ENCODE measurements around the gene PNMA6F.
"Not testable (repeated sequence)": the region's sequence is repeated elsewhere in the genome, so short reads cannot be mapped to it uniquely, and the experiment has no call there.

Gene PNMA6F

DNA sequence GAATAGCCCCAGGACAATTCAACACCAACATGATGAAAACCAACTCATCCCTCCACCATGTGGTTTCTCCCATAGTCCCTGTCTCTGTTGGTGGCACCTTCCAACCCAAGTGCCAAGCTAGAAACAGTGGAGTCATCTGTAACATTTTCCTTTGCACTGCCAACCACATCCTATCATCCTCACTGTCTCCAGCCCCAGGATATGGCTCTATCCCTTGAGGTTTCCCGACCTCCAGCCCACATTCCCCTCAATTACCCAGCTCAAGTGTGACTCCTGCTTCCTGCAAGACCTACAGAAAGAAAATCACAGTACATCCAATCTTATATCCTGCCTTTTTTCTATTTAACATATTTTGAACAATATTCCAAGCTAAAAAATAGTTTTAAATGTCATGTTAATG is 24.2 kb downstream of the PNMA6F start:
- H3K79me2 ChIP-seq (ENCODE audit: insufficient read depth, low read length) = no peaks in the 10 kb centered on the region
- H2AFZ ChIP-seq (ENCODE audit: low read length) = no peak overlapping the region
- no peak overlapping the region for H3K9ac ChIP-seq (ENCODE audit: low read length)
- no peak overlapping the region for H3K27ac ChIP-seq (ENCODE audit: low read depth, low read length, poor library complexity, severe bottlenecking)
- H3K4me3 ChIP-seq (ENCODE audit: low read depth, low read length, poor library complexity, severe bottlenecking) = no peak overlapping the region
- H3K36me3 ChIP-seq (ENCODE audit: insufficient read depth, low read length) = no peaks in the 10 kb centered on the region
- no peaks in the 10 kb centered on the region for H3K9me2 ChIP-seq (ENCODE audit: low read depth, low read length)
- H3K27me3 ChIP-seq (ENCODE audit: insufficient read depth, low read length) = no peaks in the 10 kb centered on the region
- H3K4me2 ChIP-seq (ENCODE audit: low read length) = no peak overlapping the region
- peaks cover 12% of the 10 kb centered on the region for H3K4me1 ChIP-seq (ENCODE audit: insufficient read depth, low read length, severe bottlenecking)
- no peaks in the 10 kb centered on the region for H3K9me3 ChIP-seq (ENCODE audit: low read length)
- TF ChIP-seq EZH2 (IDR thresholded peaks at IDR 0.05; ENCODE audit: borderline replicate concordance, low read length) = no peak
- TF ChIP-seq, protein P1, sequence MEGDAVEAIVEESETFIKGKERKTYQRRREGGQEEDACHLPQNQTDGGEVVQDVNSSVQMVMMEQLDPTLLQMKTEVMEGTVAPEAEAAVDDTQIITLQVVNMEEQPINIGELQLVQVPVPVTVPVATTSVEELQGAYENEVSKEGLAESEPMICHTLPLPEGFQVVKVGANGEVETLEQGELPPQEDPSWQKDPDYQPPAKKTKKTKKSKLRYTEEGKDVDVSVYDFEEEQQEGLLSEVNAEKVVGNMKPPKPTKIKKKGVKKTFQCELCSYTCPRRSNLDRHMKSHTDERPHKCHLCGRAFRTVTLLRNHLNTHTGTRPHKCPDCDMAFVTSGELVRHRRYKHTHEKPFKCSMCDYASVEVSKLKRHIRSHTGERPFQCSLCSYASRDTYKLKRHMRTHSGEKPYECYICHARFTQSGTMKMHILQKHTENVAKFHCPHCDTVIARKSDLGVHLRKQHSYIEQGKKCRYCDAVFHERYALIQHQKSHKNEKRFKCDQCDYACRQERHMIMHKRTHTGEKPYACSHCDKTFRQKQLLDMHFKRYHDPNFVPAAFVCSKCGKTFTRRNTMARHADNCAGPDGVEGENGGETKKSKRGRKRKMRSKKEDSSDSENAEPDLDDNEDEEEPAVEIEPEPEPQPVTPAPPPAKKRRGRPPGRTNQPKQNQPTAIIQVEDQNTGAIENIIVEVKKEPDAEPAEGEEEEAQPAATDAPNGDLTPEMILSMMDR (IDR thresholded peaks at IDR 0.05; ENCODE audit: low read length) = no peak
- H4K20me1 ChIP-seq (ENCODE audit: insufficient read depth, low read length) = no peaks in the 10 kb centered on the region
- no peaks in the 10 kb centered on the region for H3F3A ChIP-seq (ENCODE audit: insufficient read depth, low read length)

DNA sequence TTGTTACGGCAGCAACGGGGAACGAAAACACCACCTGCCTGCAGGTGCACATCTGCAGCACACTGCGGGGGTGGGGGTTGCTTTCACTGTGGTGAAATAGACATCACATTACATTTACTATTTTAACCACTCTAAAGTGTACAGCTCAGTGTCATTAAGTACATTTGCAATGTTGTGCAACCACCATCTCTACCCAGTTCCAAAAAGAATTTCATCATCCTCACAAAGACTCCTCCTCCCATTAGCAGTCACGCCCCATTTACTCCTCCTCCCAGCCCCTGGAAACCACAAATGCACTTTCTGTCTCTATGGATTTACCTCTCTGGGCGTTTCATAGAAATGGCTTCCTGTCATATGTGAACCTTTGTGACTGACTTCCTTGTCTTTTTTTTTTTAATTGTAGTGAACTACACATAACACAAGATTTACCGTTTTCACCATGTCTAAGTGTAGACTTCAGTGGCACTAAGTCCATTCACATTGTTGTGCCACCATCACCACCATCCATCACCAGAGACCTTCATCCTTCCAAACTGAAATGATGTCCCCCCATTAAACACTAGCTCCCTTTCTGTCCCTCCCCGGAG is 28.0 kb downstream of the PNMA6F start:
- not testable (repeated sequence) for H4K20me1 ChIP-seq (ENCODE audit: insufficient read depth, low read length); H3K9ac ChIP-seq (ENCODE audit: low read length); H3K36me3 ChIP-seq (ENCODE audit: insufficient read depth, low read length); H3K79me2 ChIP-seq (ENCODE audit: insufficient read depth, low read length); H3F3A ChIP-seq (ENCODE audit: insufficient read depth, low read length); H3K9me2 ChIP-seq (ENCODE audit: low read depth, low read length); H3K4me3 ChIP-seq (ENCODE audit: low read depth, low read length, poor library complexity, severe bottlenecking); H2AFZ ChIP-seq (ENCODE audit: low read length); H3K9me3 ChIP-seq (ENCODE audit: low read length); H3K27me3 ChIP-seq (ENCODE audit: insufficient read depth, low read length)
- H3K27ac ChIP-seq (ENCODE audit: low read depth, low read length, poor library complexity, severe bottlenecking) = peak overlapping the region; percentile 80
- H3K4me1 ChIP-seq (ENCODE audit: insufficient read depth, low read length, severe bottlenecking) = peaks cover 12% of the 10 kb centered on the region
- peak overlapping the region; percentile 21; the same call in 1 of the 2 replicates for H3K4me2 ChIP-seq (ENCODE audit: low read length)

DNA sequence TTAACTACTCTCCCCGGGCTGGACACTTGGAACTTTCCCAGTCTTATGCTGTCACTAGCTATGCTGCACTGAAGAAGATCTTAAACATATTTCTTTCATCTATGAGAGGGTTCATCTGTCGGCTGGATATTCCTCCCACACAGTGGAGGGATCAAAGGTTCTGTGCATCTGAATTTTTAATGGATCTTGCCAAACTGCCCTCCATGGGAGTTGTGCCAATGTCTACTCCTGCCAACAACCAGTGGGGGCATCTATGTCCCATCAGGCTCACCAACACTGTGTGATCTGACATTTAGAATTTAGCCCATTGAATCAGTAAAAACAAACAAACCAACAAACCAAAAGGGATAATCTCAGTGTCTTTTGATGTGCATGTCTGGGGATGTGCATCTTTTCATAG is 32.8 kb downstream of the PNMA6F start:
- H3K4me2 ChIP-seq (ENCODE audit: low read length); H3K79me2 ChIP-seq (ENCODE audit: insufficient read depth, low read length); H3K27me3 ChIP-seq (ENCODE audit: insufficient read depth, low read length); H3K27ac ChIP-seq (ENCODE audit: low read depth, low read length, poor library complexity, severe bottlenecking); H3K9me2 ChIP-seq (ENCODE audit: low read depth, low read length); H2AFZ ChIP-seq (ENCODE audit: low read length); H3K36me3 ChIP-seq (ENCODE audit: insufficient read depth, low read length); H3K9ac ChIP-seq (ENCODE audit: low read length); H3K4me1 ChIP-seq (ENCODE audit: insufficient read depth, low read length, severe bottlenecking); H3F3A ChIP-seq (ENCODE audit: insufficient read depth, low read length); H4K20me1 ChIP-seq (ENCODE audit: insufficient read depth, low read length); H3K9me3 ChIP-seq (ENCODE audit: low read length); H3K4me3 ChIP-seq (ENCODE audit: low read depth, low read length, poor library complexity, severe bottlenecking): not testable (repeated sequence)

DNA sequence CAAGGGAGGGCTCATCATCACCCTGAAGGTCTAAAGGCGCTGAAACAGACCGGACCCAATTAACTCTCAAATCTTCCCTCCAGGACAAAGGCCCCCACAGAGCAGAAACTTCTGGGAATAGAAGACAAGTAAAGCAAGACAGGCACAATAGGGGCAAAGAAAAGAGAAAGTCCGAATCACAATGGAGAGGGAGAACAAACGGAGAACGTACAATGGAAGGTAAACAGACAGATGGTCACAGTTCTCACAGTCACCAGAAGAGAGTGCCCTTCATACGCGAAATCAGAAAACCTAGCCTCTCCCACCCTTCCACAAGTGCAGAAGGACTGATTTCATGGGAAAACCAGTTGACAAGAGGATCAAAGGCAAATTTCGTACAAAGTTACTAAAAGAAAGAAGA is 35.9 kb downstream of the PNMA6F start:
- H3K79me2 ChIP-seq (ENCODE audit: insufficient read depth, low read length); H3K9ac ChIP-seq (ENCODE audit: low read length); H3K27me3 ChIP-seq (ENCODE audit: insufficient read depth, low read length); H3K27ac ChIP-seq (ENCODE audit: low read depth, low read length, poor library complexity, severe bottlenecking); H3K4me3 ChIP-seq (ENCODE audit: low read depth, low read length, poor library complexity, severe bottlenecking); H3K9me2 ChIP-seq (ENCODE audit: low read depth, low read length); H3F3A ChIP-seq (ENCODE audit: insufficient read depth, low read length); H3K9me3 ChIP-seq (ENCODE audit: low read length); H3K36me3 ChIP-seq (ENCODE audit: insufficient read depth, low read length); H2AFZ ChIP-seq (ENCODE audit: low read length); H4K20me1 ChIP-seq (ENCODE audit: insufficient read depth, low read length); H3K4me1 ChIP-seq (ENCODE audit: insufficient read depth, low read length, severe bottlenecking); H3K4me2 ChIP-seq (ENCODE audit: low read length): not testable (repeated sequence)

DNA sequence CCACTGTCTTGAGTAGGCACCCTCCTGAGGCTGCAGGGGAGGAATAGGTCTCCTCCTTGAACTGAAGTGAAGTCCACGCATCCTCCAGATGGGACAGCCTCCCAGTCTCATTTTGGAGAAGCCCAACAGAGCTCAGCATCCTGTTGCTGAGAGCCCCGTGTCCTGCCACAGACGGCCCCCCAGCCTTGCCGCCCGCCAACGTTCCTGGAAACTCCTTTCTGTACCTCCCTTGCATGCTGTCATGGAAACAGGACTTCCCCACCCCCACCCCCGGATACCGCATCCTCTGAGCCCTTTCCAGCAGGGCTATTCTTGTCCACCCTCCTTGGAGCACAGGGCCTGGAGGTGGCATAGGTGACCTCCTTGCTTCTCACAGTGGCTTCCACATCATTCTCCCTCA is 37.6 kb downstream of the PNMA6F start:
- H3K9ac ChIP-seq (ENCODE audit: low read length); H2AFZ ChIP-seq (ENCODE audit: low read length); H3K4me2 ChIP-seq (ENCODE audit: low read length); H4K20me1 ChIP-seq (ENCODE audit: insufficient read depth, low read length); H3K9me2 ChIP-seq (ENCODE audit: low read depth, low read length); H3K27ac ChIP-seq (ENCODE audit: low read depth, low read length, poor library complexity, severe bottlenecking); H3K4me1 ChIP-seq (ENCODE audit: insufficient read depth, low read length, severe bottlenecking); H3K27me3 ChIP-seq (ENCODE audit: insufficient read depth, low read length); H3K36me3 ChIP-seq (ENCODE audit: insufficient read depth, low read length); H3K4me3 ChIP-seq (ENCODE audit: low read depth, low read length, poor library complexity, severe bottlenecking); H3K9me3 ChIP-seq (ENCODE audit: low read length); H3F3A ChIP-seq (ENCODE audit: insufficient read depth, low read length); H3K79me2 ChIP-seq (ENCODE audit: insufficient read depth, low read length): not testable (repeated sequence)

DNA sequence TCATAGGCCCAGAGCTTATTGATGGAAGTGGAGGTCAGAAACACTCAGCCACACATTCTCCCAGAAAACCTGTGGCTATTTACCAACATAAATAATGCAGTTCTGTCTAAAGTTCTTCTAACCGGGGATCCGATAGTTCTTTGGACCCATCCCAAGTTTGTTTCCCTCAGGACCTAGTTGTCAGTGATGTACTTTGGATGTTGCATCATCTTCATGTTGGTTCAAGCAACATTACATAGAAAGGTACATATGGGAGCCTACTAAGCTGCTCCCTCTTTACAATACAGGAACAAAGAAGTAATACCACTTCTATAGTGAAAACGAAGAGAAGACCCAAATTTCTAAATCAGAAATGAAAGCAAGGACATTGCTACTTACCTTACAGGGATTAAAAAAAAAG is 39.8 kb downstream of the PNMA6F start:
- not testable (repeated sequence) for H3K9me3 ChIP-seq (ENCODE audit: low read length); H3K4me1 ChIP-seq (ENCODE audit: insufficient read depth, low read length, severe bottlenecking); H3K4me3 ChIP-seq (ENCODE audit: low read depth, low read length, poor library complexity, severe bottlenecking); H3F3A ChIP-seq (ENCODE audit: insufficient read depth, low read length); H2AFZ ChIP-seq (ENCODE audit: low read length); H3K4me2 ChIP-seq (ENCODE audit: low read length); H3K27me3 ChIP-seq (ENCODE audit: insufficient read depth, low read length); H4K20me1 ChIP-seq (ENCODE audit: insufficient read depth, low read length); H3K9me2 ChIP-seq (ENCODE audit: low read depth, low read length); H3K27ac ChIP-seq (ENCODE audit: low read depth, low read length, poor library complexity, severe bottlenecking); H3K9ac ChIP-seq (ENCODE audit: low read length); H3K36me3 ChIP-seq (ENCODE audit: insufficient read depth, low read length); H3K79me2 ChIP-seq (ENCODE audit: insufficient read depth, low read length)

DNA sequence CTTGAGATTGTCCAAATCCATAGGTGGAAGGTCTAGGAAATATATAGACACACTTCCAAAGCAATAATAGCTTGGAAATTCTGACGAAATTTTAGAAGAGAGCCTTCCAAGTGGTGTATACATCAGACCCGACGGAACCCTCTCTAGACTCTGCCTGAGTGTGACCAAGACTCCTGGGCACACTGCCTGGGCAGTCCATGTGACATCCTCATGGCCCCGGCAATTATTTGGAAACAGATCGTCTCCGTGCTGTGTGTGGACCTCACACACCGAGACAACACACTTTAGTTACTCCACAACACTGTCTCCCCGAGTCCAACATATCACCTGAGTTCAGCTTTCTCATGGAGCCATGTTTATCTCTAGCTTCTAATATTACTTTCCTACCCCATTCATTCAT is 42.3 kb downstream of the PNMA6F start:
- not testable (repeated sequence) for H3K79me2 ChIP-seq (ENCODE audit: insufficient read depth, low read length); H2AFZ ChIP-seq (ENCODE audit: low read length); H3K9ac ChIP-seq (ENCODE audit: low read length); H3K27me3 ChIP-seq (ENCODE audit: insufficient read depth, low read length); H3F3A ChIP-seq (ENCODE audit: insufficient read depth, low read length); H3K4me2 ChIP-seq (ENCODE audit: low read length); H3K9me3 ChIP-seq (ENCODE audit: low read length); H3K4me3 ChIP-seq (ENCODE audit: low read depth, low read length, poor library complexity, severe bottlenecking); H3K9me2 ChIP-seq (ENCODE audit: low read depth, low read length); H3K36me3 ChIP-seq (ENCODE audit: insufficient read depth, low read length); H3K27ac ChIP-seq (ENCODE audit: low read depth, low read length, poor library complexity, severe bottlenecking); H3K4me1 ChIP-seq (ENCODE audit: insufficient read depth, low read length, severe bottlenecking); H4K20me1 ChIP-seq (ENCODE audit: insufficient read depth, low read length)

All from OCI-LY1 (cell line).